Measurements from ENCODE around the gene TFDP2. TPM values are rescaled to one million over a fixed set of nuclear protein-coding genes. Genes with fewer than 3 reads are reported as not detected.
"Not testable (repeated sequence)": the region's sequence is repeated elsewhere in the genome, so short reads cannot be mapped to it uniquely, and the experiment has no call there.

The TFDP2 gene
- total RNA-seq, 1 donor from 2014 or later, result 56.4 TPM

GRCh38 chr3:141992512-141992911 lies 156.8 kb downstream of the TFDP2 start:
- no peak for DNase-seq (ENCODE audit: low spot score)
- intact Hi-C loops (cut with DNase I), result no loop called here

GRCh38 chr3:141986548-141987107 lies 162.7 kb downstream of the TFDP2 start:
- intact Hi-C loops (cut with DNase I), result no loop called here
- DNase-seq (ENCODE audit: low spot score), result no peak

DNA sequence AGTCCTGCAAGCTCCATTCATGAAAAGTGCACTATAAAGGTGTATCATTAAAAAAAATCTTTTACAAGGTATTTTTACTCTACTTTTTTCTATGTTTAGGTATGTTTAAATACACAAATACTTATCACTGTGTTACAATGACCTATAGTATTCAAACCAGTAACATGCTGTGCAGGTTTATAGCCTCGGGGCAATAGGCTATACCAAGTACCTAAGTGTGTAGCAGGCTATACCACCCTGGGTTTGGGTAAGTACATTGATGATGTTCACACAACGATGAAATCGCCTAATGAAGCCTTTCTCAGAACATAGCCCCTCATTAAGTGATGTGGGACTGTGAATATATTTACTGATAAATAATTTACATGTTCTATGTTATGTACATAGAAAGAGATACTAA lies 168.3 kb downstream of the TFDP2 start:
- intact Hi-C loops (cut with DNase I), result no loop called here
- DNase-seq (ENCODE audit: low spot score), result no peak

DNA sequence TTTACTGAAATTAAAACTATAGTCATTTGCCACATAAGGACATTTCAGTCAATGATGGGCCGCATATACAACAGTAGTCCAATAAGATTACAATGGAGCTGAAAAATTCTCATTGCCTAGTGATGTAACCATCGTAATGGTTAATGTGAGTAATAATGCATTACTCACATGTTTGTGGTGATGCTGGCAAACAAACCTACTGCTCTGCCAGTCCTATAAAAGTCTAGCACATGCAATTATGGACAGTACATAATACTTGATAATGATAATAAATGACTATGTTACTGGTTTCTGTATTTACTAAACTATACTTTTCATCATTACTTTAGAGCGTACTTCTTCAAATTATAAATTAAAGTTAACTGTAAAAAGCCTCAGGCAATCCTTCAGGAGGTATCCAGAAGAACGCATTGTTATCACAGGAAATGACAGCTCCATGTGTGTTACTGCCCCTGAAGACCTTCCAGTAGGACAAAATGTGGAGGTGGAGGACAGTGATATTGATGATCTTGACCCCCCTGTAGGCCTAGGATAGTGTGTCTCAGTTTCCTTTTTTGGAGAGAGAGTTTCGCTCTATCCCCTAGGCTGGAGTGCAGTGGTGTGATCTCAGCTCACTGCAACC lies 170.2 kb downstream of the TFDP2 start:
- intact Hi-C loops (cut with DNase I), result no loop called here
- DNase-seq (ENCODE audit: low spot score), result no peak

GRCh38 chr3:141974777-141975176 lies 174.6 kb downstream of the TFDP2 start:
- intact Hi-C loops (cut with DNase I); DNase-seq (ENCODE audit: low spot score): not testable (repeated sequence)

DNA sequence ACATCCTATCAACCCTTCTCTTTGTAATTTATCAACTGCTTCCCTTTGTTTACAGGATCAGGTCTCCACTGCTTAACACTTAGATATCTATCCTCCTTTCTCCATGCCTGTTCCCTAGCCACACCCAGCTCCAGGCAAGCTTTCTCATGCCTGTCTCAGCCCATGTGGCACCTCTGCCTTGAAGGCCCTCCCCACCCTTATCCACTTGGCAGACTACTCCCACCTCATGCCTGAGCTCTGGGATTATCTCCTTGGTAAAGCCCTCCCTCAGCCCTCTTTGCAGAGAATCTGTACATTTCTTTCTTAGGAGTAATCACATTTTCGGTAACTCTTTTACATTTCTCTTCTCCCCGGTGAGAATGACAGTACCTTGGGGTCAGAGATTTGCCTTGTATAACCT lies 176.9 kb downstream of the TFDP2 start:
- DNase-seq (ENCODE audit: low spot score), result no peak
- intact Hi-C loops (cut with DNase I), result no loop called here

GRCh38 chr3:141971571-141971970 lies 177.8 kb downstream of the TFDP2 start:
- intact Hi-C loops (cut with DNase I), result no loop called here
- no peak for DNase-seq (ENCODE audit: low spot score)

DNA sequence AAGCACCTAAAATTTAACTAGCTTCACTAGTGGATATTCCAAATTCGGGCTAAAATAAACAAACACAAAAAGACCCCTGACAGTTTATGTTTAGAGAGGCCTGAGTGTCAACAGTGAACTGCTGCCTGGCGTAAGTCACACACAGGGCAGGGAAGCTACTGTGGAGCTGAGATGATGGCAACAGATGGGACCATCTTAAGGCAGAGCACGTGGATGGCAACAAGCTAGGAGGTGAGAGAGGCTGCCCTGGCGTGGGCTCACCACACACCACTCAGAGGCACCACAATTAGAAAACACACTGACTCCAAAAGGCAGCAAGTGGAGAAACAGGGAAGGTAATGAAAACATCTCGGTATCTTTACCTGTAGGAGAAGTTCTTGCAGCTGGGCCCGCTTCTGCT lies 179.6 kb downstream of the TFDP2 start:
- DNase-seq (ENCODE audit: low spot score), result no peak
- intact Hi-C loops (cut with DNase I), result no loop called here

- intact Hi-C loops (cut with DNase I), result no loop called here
- no peak for DNase-seq (ENCODE audit: low spot score)
Measured at GRCh38 chr3:141965471-141965870, 183.9 kb downstream of the TFDP2 start.

GRCh38 chr3:141963301-141963700 lies 186.0 kb downstream of the TFDP2 start:
- intact Hi-C loops (cut with DNase I), result loop anchor here (2.0 kb wide), 1 partner anchor 316 kb away; no protein-coding TSS in a partner anchor

DNA sequence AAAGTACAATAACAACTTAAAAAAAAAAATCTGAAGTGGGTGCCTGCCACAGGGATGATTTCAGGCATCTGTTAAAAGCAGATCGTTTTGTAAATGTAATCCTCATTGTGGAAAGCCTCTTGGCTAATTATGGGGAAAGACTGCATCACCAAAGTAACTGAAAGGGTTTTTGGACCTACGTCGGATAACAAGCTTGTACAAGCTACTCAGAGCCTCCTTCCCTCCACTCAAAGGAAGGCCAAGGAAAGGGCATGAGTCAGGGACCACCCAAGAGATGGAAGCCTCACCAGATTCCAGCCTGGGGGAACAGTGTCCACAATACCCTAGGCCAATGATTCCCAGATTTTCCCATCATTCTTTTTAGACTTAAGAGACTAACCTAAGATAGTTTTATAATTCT lies 188.6 kb downstream of the TFDP2 start:
- intact Hi-C loops (cut with DNase I), result no loop called here
- DNase-seq (ENCODE audit: low spot score), result no peak

More at GRCh38 chr3:141963301-141963700, 186.0 kb downstream of the TFDP2 start:
- DNase-seq (ENCODE audit: low spot score), result no peak

- intact Hi-C loops (cut with DNase I), result no loop called here
- DNase-seq (ENCODE audit: low spot score), result no peak
Measured at GRCh38 chr3:141959589-141960554, 189.5 kb downstream of the TFDP2 start.

- intact Hi-C loops (cut with DNase I), result no loop called here
- DNase-seq (ENCODE audit: low spot score), result no peak
Measured at GRCh38 chr3:141955175-141955574, 194.2 kb downstream of the TFDP2 start.

DNA sequence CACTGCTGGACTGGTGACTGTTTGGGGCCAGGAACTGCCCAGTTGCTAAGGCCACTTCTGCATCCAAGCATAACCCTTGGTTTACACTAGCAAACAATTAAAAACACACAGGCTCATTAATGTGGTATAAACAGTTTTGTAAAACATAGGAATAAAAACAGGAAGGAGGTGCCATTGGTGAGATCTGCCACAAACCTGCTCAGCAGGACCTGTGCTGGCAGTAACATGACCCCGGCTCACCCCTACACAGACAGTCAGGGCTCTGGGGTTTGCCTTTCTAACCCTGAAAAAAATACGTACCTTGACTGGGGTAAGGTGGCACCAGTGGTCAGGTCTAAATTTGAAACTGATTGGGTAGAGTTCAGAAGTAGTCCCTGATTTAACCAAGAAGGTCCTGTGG lies 196.7 kb downstream of the TFDP2 start:
- intact Hi-C loops (cut with DNase I), result no loop called here
- DNase-seq (ENCODE audit: low spot score), result no peak

DNA sequence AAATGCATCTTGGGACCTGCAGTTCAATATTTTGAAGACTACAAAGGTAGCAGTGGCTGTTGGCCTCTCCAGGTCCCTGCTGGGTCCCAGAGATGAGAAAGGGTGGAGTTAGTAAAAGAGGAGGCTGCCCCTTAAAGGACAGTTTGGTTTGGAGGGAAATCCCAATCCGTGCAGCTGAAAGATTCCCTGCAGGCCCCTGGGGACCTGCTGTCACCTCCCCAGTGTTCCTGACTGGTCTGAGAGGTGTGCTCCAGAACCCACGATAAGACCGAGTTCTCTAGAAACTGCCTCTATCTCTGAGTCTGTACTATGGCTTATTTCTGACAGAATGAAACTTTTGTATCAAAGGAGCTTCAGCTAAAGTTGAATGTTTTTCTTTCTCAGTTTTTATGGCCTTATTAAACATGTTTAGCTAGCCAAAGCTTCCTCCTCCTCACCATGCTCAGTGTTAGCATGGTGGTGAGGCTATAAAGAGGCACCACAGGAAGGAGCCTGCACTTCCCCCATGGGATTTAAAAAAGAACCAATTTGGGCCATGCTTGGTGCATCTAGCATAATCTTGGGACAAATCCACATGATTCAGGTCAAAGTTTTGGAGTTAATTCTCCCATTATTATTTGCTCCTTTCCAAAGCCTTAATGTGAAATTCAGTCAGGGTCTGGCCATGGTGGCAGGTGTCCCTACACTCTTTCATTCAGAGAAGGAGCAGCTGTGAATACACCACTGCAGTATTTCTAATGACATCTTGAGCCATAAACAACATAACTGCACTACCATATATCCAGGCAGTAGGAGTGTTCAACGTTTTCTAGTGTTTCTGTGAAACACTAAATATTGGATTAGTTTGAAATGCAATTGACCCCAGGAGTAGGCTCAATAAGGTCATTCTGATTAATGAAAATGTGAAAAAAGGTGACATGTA lies 198.5 kb downstream of the TFDP2 start:
- intact Hi-C loops (cut with DNase I), result no loop called here
- no peak for DNase-seq (ENCODE audit: low spot score)

GRCh38 chr3:141949972-141950371 lies 199.4 kb downstream of the TFDP2 start:
- intact Hi-C loops (cut with DNase I), result no loop called here
- no peak for DNase-seq (ENCODE audit: low spot score)

- intact Hi-C loops (cut with DNase I), result no loop called here
- no peak for DNase-seq (ENCODE audit: low spot score)
Measured at GRCh38 chr3:141949399-141949798, 199.9 kb downstream of the TFDP2 start.

GRCh38 chr3:141945726-141946485 lies 203.4 kb downstream of the TFDP2 start:
- intact Hi-C loops (cut with DNase I), result no loop called here
- peak; percentile 66 for DNase-seq (ENCODE audit: low spot score)

DNA sequence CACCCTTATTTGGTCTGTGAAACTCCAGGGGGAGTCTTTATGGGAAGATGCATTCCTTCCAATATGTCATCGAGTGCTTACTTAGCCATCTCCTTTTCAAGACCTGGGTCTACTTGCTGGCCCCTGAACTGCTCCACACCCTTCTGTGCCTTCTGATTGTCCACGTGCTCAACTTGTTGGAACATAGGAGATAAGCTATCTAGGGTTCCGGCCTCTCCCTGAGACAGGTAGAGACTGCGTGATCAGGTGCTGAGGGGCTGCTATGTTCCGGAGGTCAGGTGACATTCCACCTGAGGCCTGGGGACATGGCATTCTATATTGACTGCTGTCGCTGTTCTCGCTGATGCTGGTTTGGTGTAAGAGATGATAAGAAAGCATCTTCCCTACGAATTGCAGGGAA lies 207.3 kb downstream of the TFDP2 start:
- intact Hi-C loops (cut with DNase I), result no loop called here
- DNase-seq (ENCODE audit: low spot score), result peak; percentile 35

Measured in cardiac septum (tissue), 1 donor.